ENCODE measurements around the gene GABRG3. TPM values are rescaled to one million over a fixed set of nuclear protein-coding genes. Genes with fewer than 3 reads are reported as not detected.

GABRG3 gene
- total RNA-seq, 1 donor from 2014 or later = not detected

DNA sequence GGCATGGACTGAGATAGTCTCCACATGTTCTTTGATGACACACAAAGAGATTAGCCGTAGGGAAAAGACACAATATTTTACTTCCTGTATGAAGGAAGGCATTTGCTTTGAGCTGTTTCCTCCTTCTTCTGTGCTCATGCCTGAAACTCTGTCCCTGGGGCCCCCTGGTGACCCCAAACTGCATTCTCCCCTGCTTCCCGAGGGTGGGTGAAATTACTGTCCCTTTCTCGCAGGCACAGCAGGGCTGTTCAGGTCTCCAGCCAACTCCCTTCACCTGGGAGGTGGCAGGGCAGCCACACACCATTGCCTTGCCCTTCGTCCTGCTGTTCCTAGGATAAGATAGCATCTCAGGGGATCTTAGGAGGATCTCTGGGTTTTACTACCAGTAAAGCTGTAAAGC, 79.2 kb downstream of the GABRG3 start:
- Histone ChIP-seq H3K9me3 (no peaks in the 10 kb centered on the region), H3K4me1 (no peaks in the 10 kb centered on the region), H3K36me3 (no peaks in the 10 kb centered on the region), H3K27ac (no peak overlapping the region), H3K4me3 (no peak overlapping the region), H3K27me3 (ENCODE audit: low read depth) (no peaks in the 10 kb centered on the region)
- intact Hi-C loops (cut with DNase I) = no loop called here
- ATAC-seq (no peak), DNase-seq (no peak)
- TF ChIP-seq CTCF (IDR thresholded peaks at IDR 0.05) = no peak

DNA sequence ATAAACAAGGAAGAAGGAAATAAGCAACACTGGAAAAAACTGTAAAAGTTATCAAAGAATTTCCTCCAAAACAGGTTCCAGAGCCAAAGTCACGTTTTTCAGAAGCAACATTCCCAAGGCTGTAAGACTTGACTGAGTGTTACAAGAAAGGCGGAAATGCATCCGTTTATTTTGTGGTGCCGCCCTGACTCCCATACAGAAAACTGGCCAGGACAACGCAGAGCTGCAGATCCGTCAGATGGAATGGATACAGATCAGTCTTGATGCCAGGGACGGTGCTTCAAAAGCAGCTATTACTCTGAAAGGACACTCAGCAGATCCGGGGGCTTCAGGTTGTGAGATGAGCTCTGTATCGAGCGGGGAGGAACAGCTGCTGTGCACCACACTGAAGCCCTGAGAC, 83.4 kb downstream of the GABRG3 start:
- H3K27ac ChIP-seq = no peak overlapping the region
- no peaks in the 10 kb centered on the region for H3K36me3 ChIP-seq
- DNase-seq (no peak), ATAC-seq (no peak)
- H3K27me3 ChIP-seq (ENCODE audit: low read depth) = no peaks in the 10 kb centered on the region
- no peaks in the 10 kb centered on the region for H3K4me1 ChIP-seq
- TF ChIP-seq CTCF (IDR thresholded peaks at IDR 0.05) = no peak
- no peak overlapping the region for H3K4me3 ChIP-seq
- intact Hi-C loops (cut with DNase I) = no loop called here
- no peaks in the 10 kb centered on the region for H3K9me3 ChIP-seq

GRCh38 chr15:27057904-27058645, 87.1 kb downstream of the GABRG3 start:
- ATAC-seq (no peak), DNase-seq (no peak)
- Histone ChIP-seq H3K36me3 (no peaks in the 10 kb centered on the region), H3K27ac (no peak overlapping the region), H3K9me3 (no peaks in the 10 kb centered on the region), H3K4me1 (no peaks in the 10 kb centered on the region), H3K4me3 (no peak overlapping the region), H3K27me3 (ENCODE audit: low read depth) (no peaks in the 10 kb centered on the region)
- intact Hi-C loops (cut with DNase I) = no loop called here
- no peak for TF ChIP-seq CTCF (IDR thresholded peaks at IDR 0.05)

GRCh38 chr15:27058939-27059338, 88.0 kb downstream of the GABRG3 start:
- Histone ChIP-seq H3K36me3 (no peaks in the 10 kb centered on the region), H3K4me1 (no peaks in the 10 kb centered on the region), H3K4me3 (no peak overlapping the region), H3K27ac (no peak overlapping the region), H3K27me3 (ENCODE audit: low read depth) (no peaks in the 10 kb centered on the region), H3K9me3 (no peaks in the 10 kb centered on the region)
- TF ChIP-seq CTCF (IDR thresholded peaks at IDR 0.05) = no peak
- no peak for DNase-seq
- intact Hi-C loops (cut with DNase I) = no loop called here
- no peak for ATAC-seq

GRCh38 chr15:27059610-27060202, 88.7 kb downstream of the GABRG3 start:
- no peaks in the 10 kb centered on the region for H3K36me3 ChIP-seq
- H3K4me1 ChIP-seq = no peaks in the 10 kb centered on the region
- H3K4me3 ChIP-seq = no peak overlapping the region
- H3K27ac ChIP-seq = no peak overlapping the region
- DNase-seq (no peak), ATAC-seq (peak; percentile 57 to 62)
- TF ChIP-seq CTCF (IDR thresholded peaks at IDR 0.05) = peak; percentile 65
- intact Hi-C loops (cut with DNase I) = no loop called here
- H3K27me3 ChIP-seq (ENCODE audit: low read depth) = no peaks in the 10 kb centered on the region
- H3K9me3 ChIP-seq = no peaks in the 10 kb centered on the region
